Left hindlimb (tissue), 1 donor: Measurements from ENCODE around the gene FAM181B.

Source experiments
- DNase-seq: peaks from one replicate; pipeline ENCODE4 v3.0.0-alpha.2; 2018

The FAM181B gene

DNA sequence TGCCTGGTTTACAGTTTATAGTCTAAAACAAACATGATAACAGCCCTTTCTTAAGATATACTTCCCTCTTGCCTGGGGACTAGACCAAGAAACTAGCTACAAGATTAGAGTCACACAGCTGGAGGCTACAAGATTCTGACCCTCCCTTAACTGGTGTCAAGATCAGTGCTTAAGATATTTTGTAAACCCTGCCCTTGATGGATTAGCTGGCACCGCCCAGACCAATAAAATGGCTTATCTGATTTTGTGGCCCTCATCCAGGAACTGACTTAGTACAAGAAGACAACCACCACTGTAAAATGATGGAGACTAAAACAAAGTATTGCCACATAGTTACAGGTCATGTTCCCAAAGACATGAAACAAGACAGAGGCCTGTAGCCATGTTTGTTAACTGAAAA, 53.4 kb downstream of the FAM181B start:
- DNase-seq: no peak
